Liver (tissue), 9 donors: ENCODE data around the gene THTPA. TPM values are rescaled to one million over a fixed set of nuclear protein-coding genes. Genes with fewer than 3 reads are reported as not detected.

Source experiments
- DNase-seq: peaks from one replicate; pipeline ENCODE4 v3.0.0-alpha.2; 2017; ENCODE audit warnings: low spot score
- H3K27ac ChIP-seq, 2 donors: one replicate each; pipeline ENCODE4 v1.7.0; 2013; ENCODE audit warnings: inconsistent platforms in 2 of 2, low read length in 2 of 2, control low read depth in 1 of 2, low read depth in 1 of 2, mild to moderate bottlenecking in 1 of 2
- H3K27me3 ChIP-seq, 4 donors: one replicate each; pipeline versions ENCODE4 v1.6.1 to v1.7.0; 2013; ENCODE audit warnings: low read length in 3 of 4, inconsistent platforms in 1 of 4, mild to moderate bottlenecking in 1 of 4, moderate library complexity in 1 of 4; ENCODE audit not compliant: control insufficient read depth in 4 of 4, insufficient read depth in 4 of 4
- H3K36me3 ChIP-seq, 4 donors: one replicate each; pipeline versions ENCODE4 v1.6.1 to v1.7.0; 2013; ENCODE audit warnings: low read length in 3 of 4, mild to moderate bottlenecking in 3 of 4, low read depth in 1 of 4, moderate library complexity in 1 of 4; ENCODE audit not compliant: control insufficient read depth in 4 of 4, insufficient read depth in 3 of 4
- H3K4me1 ChIP-seq, 4 donors: one replicate each; pipeline versions ENCODE4 v1.6.1 to v1.7.0; 2013; ENCODE audit warnings: low read length in 3 of 4, mild to moderate bottlenecking in 3 of 4, moderate library complexity in 1 of 4; ENCODE audit not compliant: control insufficient read depth in 4 of 4, insufficient read depth in 4 of 4
- H3K4me3 ChIP-seq, 3 donors: one replicate each; pipeline versions ENCODE4 v1.6.1 to v1.7.0; 2013; ENCODE audit warnings: low read length in 3 of 3, control low read depth in 1 of 3, low read depth in 1 of 3, mild to moderate bottlenecking in 1 of 3
- H3K9ac ChIP-seq, 2 donors: one replicate each; pipeline ENCODE4 v1.7.0; 2013; ENCODE audit warnings: low read length in 2 of 2, mild to moderate bottlenecking in 2 of 2, moderate library complexity in 2 of 2, control low read depth in 1 of 2, low read depth in 1 of 2
- H3K9me3 ChIP-seq, 4 donors: one replicate each; pipeline versions ENCODE4 v1.6.1 to v1.7.0; 2013; ENCODE audit warnings: low read length in 3 of 4; ENCODE audit not compliant: control insufficient read depth in 4 of 4
- EGR1 ChIP-seq, 2 donors: IDR thresholded peaks; 2 replicates each; pipeline ENCODE4 v1.6.1; 2016 to 2018; ENCODE audit warnings: antibody characterized with exemption in 2 of 2, low read depth in 2 of 2
- FOXA1 ChIP-seq: IDR thresholded peaks from 2 replicates; pipeline ENCODE4 v1.6.1; 2016; ENCODE audit warnings: antibody characterized with exemption
- FOXA2 ChIP-seq: IDR thresholded peaks from 2 replicates; pipeline ENCODE4 v1.6.1; 2016; ENCODE audit warnings: antibody characterized with exemption
- GABPA ChIP-seq, 2 donors: IDR thresholded peaks in 1 of 2; conservative IDR thresholded peaks in 1 of 2; 2 replicates each; pipeline ENCODE4 v1.6.1; 2016; ENCODE audit warnings: antibody characterized with exemption in 2 of 2, mild to moderate bottlenecking in 1 of 2, moderate library complexity in 1 of 2
- HNF4A ChIP-seq, 2 donors: conservative IDR thresholded peaks; 2 replicates each; pipeline ENCODE4 v1.6.1; 2016; ENCODE audit warnings: antibody characterized with exemption in 2 of 2, mild to moderate bottlenecking in 2 of 2
- HNF4G ChIP-seq: IDR thresholded peaks from 2 replicates; pipeline ENCODE4 v1.6.1; 2016; ENCODE audit warnings: antibody characterized with exemption
- JUND ChIP-seq, 2 donors: IDR thresholded peaks; 2 replicates each; pipeline ENCODE4 v1.6.1; 2016; ENCODE audit warnings: antibody characterized with exemption in 2 of 2
- NR2F2 ChIP-seq: IDR thresholded peaks from 2 replicates; pipeline ENCODE4 v1.6.1; 2016; ENCODE audit warnings: antibody characterized with exemption
- RAD21 ChIP-seq, 2 donors: IDR thresholded peaks; 2 replicates each; pipeline ENCODE4 v1.6.1; 2016; ENCODE audit warnings: antibody characterized with exemption in 2 of 2, mild to moderate bottlenecking in 2 of 2
- RXRA ChIP-seq, 2 donors: IDR thresholded peaks; 2 replicates each; pipeline ENCODE4 v1.6.1; 2017 to 2018; ENCODE audit warnings: antibody characterized with exemption in 2 of 2, mild to moderate bottlenecking in 1 of 2
- SP1 ChIP-seq: IDR thresholded peaks from 2 replicates; pipeline ENCODE4 v1.6.1; 2018; ENCODE audit warnings: antibody characterized with exemption, mild to moderate bottlenecking
- YY1 ChIP-seq: IDR thresholded peaks from 2 replicates; pipeline ENCODE4 v1.6.1; 2016; ENCODE audit warnings: antibody characterized with exemption, mild to moderate bottlenecking
- WGBS: extraction: QIAGEN DNeasy Blood & Tissue Kit; methylation state at CpG from one replicate; pipeline ENCODE4 v1.1.7; 2013; 5-methylcytosine and 5-hydroxymethylcytosine counted together
- polyA plus RNA-seq, 2 donors: library from polyadenylated mRNA; stranded (reverse) in 1 of 2; unstranded in 1 of 2; fragments of 200-250 nt in 1 of 2; fragments of >200 nt in 1 of 2; fragmentation: Nextera tagmentation in 1 of 2; extraction: Ambion mirVana in 1 of 2; gene quantifications; one replicate each; pipeline versions ENCODE4 v1.2.1 to v1.2.3, GENCODE V29; 2013 to 2015
- total RNA-seq, 2 donors: library from RNA; depleted of rRNA; stranded (reverse); fragments of >200 nt; gene quantifications; one replicate each; pipeline ENCODE4 v1.2.3, GENCODE V29; 2014
- TF ChIP-seq, protein P1 (sequence below): IDR thresholded peaks from 2 replicates; pipeline ENCODE4 v1.6.1; 2016; ENCODE audit warnings: antibody characterized with exemption
- TF ChIP-seq, protein P2 (sequence below): IDR thresholded peaks from 2 replicates; pipeline ENCODE4 v1.6.1; 2016; ENCODE audit warnings: antibody characterized with exemption
- TF ChIP-seq, protein P3 (sequence below): IDR thresholded peaks from 2 replicates; pipeline ENCODE4 v1.6.1; 2016; ENCODE audit warnings: antibody characterized with exemption, mild to moderate bottlenecking
- TF ChIP-seq, protein P4 (sequence below): IDR thresholded peaks from 2 replicates; pipeline ENCODE4 v1.6.1; 2016; ENCODE audit warnings: antibody characterized with exemption
- donor health status: healthy.
- donor health status: healthy.
- donor health status: healthy.
- donor health status: healthy.
- donor health status: healthy.

Gene THTPA
- total and polyA plus RNA-seq, 4 donors: 7.3 to 19.8 (median 9.9) TPM

DNA sequence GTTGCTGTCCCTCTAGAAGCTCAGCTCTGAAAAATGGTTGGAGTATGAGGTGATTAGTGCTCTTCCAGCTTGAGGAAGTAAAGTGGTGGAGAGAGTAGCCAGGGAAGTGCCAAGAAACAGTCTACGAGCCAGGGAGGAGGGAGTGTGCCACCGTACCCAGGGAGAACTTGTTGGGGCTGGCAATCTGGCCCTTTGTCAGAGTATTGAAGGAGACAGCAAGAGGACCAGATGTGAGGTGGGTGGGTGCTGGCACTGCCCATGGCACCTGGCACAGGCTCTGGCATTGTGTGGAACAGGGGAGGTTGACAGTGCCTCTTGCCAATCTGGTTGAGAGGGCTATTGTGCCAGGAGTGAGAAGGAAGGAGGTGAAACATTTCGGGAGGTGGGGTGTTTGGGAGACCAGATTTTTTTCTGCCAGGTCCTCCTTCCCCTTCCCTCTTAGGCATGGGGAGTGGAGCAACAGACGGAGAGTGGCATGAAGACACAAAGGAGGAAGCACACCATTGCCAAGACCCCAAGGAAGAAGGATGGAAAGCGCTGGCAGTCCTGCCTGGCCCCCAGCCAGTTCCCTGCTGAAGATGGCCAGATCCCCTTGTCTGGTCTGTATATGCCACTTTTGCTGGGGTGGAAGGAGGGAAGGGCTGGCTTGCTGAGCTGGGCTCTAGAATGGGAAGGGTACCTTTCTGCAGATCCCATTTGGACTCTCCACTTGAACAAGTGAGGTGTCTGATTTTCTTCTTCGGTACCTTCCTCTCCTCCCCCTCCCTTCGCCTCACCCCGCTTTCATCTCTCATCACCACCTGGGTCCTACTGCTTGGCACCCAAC, 42.0 kb upstream of the THTPA start:
- H3K9ac ChIP-seq: no peak overlapping the region
- H3K4me1 ChIP-seq: no peaks in the 10 kb centered on the region
- DNase-seq: no peak
- no peaks in the 10 kb centered on the region for H3K36me3 ChIP-seq
- H3K27me3 ChIP-seq: no peaks in the 10 kb centered on the region
- WGBS: 91% methylated on average over 8 of the region's 8 CpGs
- no peak overlapping the region for H3K4me3 ChIP-seq
- H3K27ac ChIP-seq: no peak overlapping the region
- TF ChIP-seq EGR1 (IDR thresholded peaks at IDR 0.05; ENCODE audit: low read depth in 2 of 2) (no peak), HNF4A (conservative IDR thresholded peaks at IDR 0.05) (no peak), FOXA1 (no peak)
- TF ChIP-seq, protein P1, sequence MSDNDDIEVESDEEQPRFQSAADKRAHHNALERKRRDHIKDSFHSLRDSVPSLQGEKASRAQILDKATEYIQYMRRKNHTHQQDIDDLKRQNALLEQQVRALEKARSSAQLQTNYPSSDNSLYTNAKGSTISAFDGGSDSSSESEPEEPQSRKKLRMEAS: no peak
- H3K9me3 ChIP-seq: no peaks in the 10 kb centered on the region

DNA sequence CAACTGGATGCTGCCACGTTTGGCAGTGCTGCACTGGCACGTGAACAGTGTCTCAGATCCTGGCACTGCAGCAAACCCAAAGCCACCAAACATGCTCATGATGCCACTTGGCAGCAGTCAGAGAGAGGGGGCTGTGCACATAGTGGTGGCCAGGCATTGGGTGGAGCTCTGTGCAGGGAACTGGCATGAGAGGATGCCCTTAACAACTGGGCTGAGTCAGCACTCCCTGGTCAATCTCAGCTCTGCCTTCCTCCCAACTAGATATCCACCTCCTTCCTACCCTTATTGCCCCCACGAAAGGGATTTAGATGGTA, 41.5 kb upstream of the THTPA start:
- Histone ChIP-seq H3K36me3 (no peaks in the 10 kb centered on the region), H3K4me1 (no peaks in the 10 kb centered on the region), H3K27ac (no peak overlapping the region), H3K9me3 (no peaks in the 10 kb centered on the region), H3K9ac (no peak overlapping the region), H3K4me3 (no peak overlapping the region), H3K27me3 (no peaks in the 10 kb centered on the region)
- no peak for DNase-seq
- 82% methylated on average over 3 of the region's 3 CpGs for WGBS
- TF ChIP-seq EGR1 (IDR thresholded peaks at IDR 0.05; ENCODE audit: low read depth in 2 of 2) (no peak), RAD21 (IDR thresholded peaks at IDR 0.05) (no peak), SP1 (no peak)
- TF ChIP-seq, protein P2, sequence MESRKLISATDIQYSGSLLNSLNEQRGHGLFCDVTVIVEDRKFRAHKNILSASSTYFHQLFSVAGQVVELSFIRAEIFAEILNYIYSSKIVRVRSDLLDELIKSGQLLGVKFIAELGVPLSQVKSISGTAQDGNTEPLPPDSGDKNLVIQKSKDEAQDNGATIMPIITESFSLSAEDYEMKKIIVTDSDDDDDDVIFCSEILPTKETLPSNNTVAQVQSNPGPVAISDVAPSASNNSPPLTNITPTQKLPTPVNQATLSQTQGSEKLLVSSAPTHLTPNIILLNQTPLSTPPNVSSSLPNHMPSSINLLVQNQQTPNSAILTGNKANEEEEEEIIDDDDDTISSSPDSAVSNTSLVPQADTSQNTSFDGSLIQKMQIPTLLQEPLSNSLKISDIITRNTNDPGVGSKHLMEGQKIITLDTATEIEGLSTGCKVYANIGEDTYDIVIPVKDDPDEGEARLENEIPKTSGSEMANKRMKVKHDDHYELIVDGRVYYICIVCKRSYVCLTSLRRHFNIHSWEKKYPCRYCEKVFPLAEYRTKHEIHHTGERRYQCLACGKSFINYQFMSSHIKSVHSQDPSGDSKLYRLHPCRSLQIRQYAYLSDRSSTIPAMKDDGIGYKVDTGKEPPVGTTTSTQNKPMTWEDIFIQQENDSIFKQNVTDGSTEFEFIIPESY: no peak

DNA sequence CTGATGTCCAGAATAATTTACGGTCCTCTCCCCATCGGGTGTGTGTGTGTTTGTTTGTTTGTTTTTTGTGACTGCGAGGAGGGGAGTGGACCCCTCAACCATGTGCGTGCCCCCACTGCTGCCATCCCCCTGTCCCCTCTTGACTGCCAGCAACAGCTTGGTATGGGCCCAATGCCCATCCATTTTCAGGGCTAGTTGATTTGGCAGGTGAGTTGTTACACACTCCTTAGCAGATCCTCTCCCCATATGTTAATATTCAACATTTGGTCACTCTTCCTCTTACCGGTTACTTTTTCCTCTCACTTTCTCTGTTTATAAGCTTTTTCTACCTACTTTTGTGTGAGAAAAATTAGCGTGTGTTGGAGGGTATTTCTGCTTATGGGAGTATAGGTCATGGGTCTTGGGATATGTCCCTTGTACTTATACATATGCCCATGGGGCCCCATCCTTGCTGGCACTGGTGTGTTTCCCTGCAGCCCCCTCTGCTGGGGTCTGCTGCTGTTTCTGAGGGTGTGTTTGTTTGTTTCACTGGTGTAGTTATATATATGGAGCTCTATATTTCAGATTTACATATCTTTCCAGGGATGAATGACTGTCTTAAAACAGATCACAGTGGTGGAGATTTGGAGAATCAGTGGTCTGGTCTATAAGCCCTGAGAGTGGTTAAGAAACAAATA, 38.3 kb upstream of the THTPA start:
- Histone ChIP-seq H3K4me1 (no peaks in the 10 kb centered on the region), H3K27me3 (no peaks in the 10 kb centered on the region), H3K27ac (no peak overlapping the region), H3K9me3 (no peaks in the 10 kb centered on the region), H3K4me3 (no peak overlapping the region), H3K9ac (no peak overlapping the region), H3K36me3 (no peaks in the 10 kb centered on the region)
- TF ChIP-seq, protein P3, sequence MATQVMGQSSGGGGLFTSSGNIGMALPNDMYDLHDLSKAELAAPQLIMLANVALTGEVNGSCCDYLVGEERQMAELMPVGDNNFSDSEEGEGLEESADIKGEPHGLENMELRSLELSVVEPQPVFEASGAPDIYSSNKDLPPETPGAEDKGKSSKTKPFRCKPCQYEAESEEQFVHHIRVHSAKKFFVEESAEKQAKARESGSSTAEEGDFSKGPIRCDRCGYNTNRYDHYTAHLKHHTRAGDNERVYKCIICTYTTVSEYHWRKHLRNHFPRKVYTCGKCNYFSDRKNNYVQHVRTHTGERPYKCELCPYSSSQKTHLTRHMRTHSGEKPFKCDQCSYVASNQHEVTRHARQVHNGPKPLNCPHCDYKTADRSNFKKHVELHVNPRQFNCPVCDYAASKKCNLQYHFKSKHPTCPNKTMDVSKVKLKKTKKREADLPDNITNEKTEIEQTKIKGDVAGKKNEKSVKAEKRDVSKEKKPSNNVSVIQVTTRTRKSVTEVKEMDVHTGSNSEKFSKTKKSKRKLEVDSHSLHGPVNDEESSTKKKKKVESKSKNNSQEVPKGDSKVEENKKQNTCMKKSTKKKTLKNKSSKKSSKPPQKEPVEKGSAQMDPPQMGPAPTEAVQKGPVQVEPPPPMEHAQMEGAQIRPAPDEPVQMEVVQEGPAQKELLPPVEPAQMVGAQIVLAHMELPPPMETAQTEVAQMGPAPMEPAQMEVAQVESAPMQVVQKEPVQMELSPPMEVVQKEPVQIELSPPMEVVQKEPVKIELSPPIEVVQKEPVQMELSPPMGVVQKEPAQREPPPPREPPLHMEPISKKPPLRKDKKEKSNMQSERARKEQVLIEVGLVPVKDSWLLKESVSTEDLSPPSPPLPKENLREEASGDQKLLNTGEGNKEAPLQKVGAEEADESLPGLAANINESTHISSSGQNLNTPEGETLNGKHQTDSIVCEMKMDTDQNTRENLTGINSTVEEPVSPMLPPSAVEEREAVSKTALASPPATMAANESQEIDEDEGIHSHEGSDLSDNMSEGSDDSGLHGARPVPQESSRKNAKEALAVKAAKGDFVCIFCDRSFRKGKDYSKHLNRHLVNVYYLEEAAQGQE: no peak
- TF ChIP-seq YY1 (no peak), RXRA (IDR thresholded peaks at IDR 0.05) (no peak), EGR1 (IDR thresholded peaks at IDR 0.05; ENCODE audit: low read depth in 2 of 2) (no peak), GABPA (IDR thresholded peaks at IDR 0.05 in 1 of 2, conservative IDR thresholded peaks at IDR 0.05 in 1 of 2) (no peak), HNF4G (no peak), NR2F2 (no peak), FOXA1 (no peak), JUND (IDR thresholded peaks at IDR 0.05) (no peak), FOXA2 (no peak), RAD21 (IDR thresholded peaks at IDR 0.05) (no peak)
- TF ChIP-seq, protein P4, sequence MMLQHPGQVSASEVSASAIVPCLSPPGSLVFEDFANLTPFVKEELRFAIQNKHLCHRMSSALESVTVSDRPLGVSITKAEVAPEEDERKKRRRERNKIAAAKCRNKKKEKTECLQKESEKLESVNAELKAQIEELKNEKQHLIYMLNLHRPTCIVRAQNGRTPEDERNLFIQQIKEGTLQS: no peak
- TF ChIP-seq, protein P2: no peak
- WGBS: 87% methylated on average over 6 of the region's 6 CpGs
- no peak for DNase-seq
